GM10248 (cell line): ENCODE measurements around the gene ATPAF2.

Experiments used
- CTCF ChIA-PET: fragments of 300-600 bp; sonication (Branson Sonifier 250); formaldehyde crosslinking; extraction: SDS; loops from one replicate; lab custom pipeline; 2021; ENCODE audit warnings: antibody characterized with exemption; lab: Yijun Ruan, JAX
- POLR2A ChIA-PET: fragments of 350-650 bp; sonication (Branson Sonifier 250); formaldehyde crosslinking; extraction: SDS; loops from one replicate; lab custom pipeline; 2020; ENCODE audit warnings: antibody characterized with exemption; lab: Yijun Ruan, JAX
- DNase-seq: peaks from one replicate; pipeline ENCODE4 v3.0.0; 2012; ENCODE audit errors: extremely low spot score
- TF ChIP-seq, protein P1 (sequence below): IDR thresholded peaks from 2 replicates; pipeline ENCODE4 v1.5.1; 2012; ENCODE audit warnings: mild to moderate bottlenecking, low read depth; ENCODE audit errors: extremely low read depth, missing control alignments, control extremely low read depth

ATPAF2 gene

DNA sequence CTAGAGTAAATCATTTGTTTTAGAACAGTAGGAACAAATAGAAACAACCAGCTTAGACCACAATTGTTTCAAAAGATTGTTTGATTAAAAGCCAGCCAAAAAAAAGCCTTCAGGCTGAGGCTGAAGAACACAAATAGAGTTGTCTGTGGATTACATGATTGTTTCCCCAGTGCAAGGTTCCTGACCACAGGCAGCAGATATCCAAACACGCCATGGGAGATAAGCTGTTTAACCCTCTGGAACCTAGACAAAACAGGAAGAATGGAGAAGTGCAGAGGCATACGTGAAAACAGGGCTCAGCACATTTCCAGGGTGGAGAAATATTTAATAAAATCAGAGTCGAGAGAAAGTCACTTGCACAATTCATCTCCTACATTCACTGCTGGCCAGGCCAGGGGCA, 21.0 kb downstream of the ATPAF2 start:
- no peak for DNase-seq
- POLR2A ChIA-PET, result no interaction called here
- TF ChIP-seq, protein P1, sequence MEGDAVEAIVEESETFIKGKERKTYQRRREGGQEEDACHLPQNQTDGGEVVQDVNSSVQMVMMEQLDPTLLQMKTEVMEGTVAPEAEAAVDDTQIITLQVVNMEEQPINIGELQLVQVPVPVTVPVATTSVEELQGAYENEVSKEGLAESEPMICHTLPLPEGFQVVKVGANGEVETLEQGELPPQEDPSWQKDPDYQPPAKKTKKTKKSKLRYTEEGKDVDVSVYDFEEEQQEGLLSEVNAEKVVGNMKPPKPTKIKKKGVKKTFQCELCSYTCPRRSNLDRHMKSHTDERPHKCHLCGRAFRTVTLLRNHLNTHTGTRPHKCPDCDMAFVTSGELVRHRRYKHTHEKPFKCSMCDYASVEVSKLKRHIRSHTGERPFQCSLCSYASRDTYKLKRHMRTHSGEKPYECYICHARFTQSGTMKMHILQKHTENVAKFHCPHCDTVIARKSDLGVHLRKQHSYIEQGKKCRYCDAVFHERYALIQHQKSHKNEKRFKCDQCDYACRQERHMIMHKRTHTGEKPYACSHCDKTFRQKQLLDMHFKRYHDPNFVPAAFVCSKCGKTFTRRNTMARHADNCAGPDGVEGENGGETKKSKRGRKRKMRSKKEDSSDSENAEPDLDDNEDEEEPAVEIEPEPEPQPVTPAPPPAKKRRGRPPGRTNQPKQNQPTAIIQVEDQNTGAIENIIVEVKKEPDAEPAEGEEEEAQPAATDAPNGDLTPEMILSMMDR, result no peak
- CTCF ChIA-PET, result interaction anchor here (1.0 kb wide), 1 partner anchor 15 kb away, joined by 3 read pairs; no protein-coding TSS in a partner anchor

DNA sequence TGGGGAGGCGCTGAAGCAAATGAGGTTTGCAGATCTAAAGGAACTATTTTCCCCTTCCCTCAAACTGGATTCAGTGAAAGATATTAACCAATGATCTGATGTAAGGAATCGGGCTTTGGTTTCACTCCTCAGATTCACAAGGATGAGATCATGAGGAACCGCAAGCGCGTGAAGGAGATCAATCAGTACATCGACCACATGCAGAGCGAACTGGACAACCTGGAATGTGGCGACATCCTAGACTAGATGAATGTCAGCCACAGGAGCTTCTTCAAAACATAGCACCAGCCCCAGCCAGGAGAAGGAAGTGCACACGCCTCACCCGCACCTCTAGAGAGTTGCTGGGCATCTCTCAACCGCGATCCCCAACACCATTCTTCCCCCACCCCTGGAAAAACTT, 22.5 kb downstream of the ATPAF2 start:
- ChIA-PET CTCF (interaction anchor here (1.1 to 1.3 kb wide), 2 partner anchors 9 to 22 kb away, joined by 3 read pairs; no protein-coding TSS in a partner anchor), POLR2A (no interaction called here)
- no peak for DNase-seq
- TF ChIP-seq, protein P1, result no peak

DNA sequence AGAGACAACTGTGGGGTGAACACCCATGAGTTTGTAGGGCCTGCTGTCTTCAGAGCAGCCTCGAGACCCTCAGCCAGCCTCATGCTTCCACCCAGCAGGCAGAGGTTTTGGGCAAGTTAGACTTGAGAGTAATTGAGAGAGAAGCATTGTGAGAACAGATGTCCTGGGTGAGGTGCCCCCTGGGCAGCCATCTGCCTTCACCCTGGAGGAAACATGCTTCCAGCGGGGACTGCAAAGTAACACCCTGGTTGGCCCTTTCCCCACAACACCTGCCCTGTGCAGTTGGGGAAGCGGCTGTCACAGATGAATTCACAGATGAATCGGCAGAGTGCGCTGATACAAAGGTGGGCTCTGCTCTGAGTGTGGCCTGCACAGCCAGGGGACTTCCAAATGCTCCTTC, 23.4 kb downstream of the ATPAF2 start:
- CTCF ChIA-PET, result interaction anchor here (1.1 kb wide), 1 partner anchor 21 kb away, joined by 3 read pairs; no protein-coding TSS in a partner anchor
- POLR2A ChIA-PET, result no interaction called here
- TF ChIP-seq, protein P1, result no peak

DNA sequence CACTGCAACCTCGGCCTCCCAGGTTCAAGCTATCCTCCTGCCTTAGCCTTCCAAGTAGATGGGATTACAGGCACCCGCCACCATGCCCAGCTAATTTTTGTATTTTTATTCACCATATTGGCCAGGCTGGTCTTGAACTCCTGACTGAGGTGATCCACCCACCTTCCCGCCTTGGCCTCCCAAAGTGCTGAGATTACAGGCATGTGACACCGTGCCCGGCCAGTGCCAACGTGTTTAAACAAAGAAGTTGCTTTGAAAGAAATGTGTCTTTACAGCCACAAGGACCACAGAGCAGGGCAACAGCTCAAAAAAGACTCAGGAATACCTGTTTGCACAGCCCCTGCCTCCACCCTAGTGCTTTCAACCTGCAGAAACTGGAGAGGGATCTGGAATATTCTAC, 25.0 kb downstream of the ATPAF2 start:
- CTCF ChIA-PET, result interaction anchor here (0.8 to 1.7 kb wide), 5 partner anchors 10 to 154 kb away, joined by 3 to 6 read pairs (median 4); no protein-coding TSS in a partner anchor
- POLR2A ChIA-PET, result no interaction called here
- TF ChIP-seq, protein P1, result no peak

More for the DNA sequence above, 23.4 kb downstream of the ATPAF2 start:
- DNase-seq, result no peak

DNA sequence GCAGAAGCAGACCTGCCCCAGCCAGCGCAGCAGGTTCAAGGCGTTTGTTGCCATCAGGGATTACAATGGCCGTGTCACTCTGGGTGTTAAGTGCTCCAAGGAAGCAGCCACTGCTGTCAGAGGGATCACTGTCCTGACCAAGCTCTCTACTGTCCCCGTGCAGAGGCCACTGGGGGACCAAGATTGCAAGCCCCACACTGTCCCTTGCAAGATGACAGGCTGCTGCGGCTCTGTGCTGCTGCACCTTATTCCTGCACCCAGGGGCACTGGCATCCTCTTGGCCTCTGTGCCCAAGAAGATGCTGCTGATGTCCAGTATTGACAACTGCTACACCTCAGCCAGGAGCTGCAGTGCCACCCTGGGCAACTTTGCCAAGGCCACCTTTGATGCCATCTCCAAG, 27.7 kb downstream of the ATPAF2 start:
- CTCF ChIA-PET, result interaction anchor here (0.8 to 1.1 kb wide), 2 partner anchors 14 to 22 kb away, joined by 3 read pairs; no protein-coding TSS in a partner anchor
- TF ChIP-seq, protein P1, result no peak
- no peak for DNase-seq
- POLR2A ChIA-PET, result no interaction called here

More for the DNA sequence above, 25.0 kb downstream of the ATPAF2 start:
- no peak for DNase-seq

DNA sequence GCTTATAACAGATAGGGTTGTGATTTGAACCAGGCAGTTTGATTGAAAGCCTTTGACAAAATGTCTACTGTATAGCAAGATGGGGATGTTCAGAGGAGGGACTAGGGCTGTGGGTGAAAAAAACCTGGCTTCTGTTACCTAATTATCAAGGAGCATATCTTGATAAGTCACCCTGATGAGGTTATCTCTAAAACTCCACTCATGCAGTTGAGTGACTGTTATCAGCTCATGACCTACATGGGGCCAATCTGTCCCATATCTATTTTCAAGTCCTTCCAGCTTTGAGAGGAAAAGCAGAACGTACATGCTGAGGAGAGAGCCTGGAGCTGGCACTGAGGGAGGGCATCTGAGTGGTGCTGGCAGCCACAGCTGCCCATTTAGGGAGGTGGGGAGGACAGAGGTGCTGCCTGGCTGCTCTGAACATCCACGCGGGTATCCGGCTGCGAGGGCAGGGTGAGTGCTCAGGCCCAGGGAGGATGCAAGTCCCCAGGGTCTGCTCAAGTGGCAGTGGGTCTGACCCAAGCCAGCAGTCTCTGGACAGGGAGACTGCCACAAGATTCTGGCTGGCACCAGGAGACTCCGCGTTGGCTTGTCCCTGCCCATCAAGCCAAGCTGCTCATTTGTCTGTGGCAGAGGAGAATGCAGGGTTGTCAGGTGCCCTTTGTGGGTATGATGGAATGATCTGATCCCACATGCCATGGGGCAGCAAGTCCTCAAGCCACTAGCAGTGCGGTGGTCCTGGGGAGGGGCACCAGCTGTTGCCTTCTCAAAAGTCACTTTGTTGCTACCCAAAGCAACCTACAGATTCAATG, 29.2 kb downstream of the ATPAF2 start:
- no peak for DNase-seq
- ChIA-PET CTCF (no interaction called here), POLR2A (interaction anchor here (0.6 kb wide), 1 partner anchor 23 kb away, joined by 3 read pairs; no protein-coding TSS in a partner anchor)
- TF ChIP-seq, protein P1, result no peak
